ENCODE results near the gene ROPN1.

Gene ROPN1

GRCh38 chr3:123949641-123950040, 42.3 kb downstream of the ROPN1 start:
- H3K4me1 ChIP-seq (ENCODE audit: low read length): peaks cover 13% of the 10 kb centered on the region
- peaks cover 6% of the 10 kb centered on the region; the same call in 1 of the 2 replicates for H3K36me3 ChIP-seq (replicated peaks; ENCODE audit: insufficient read depth, low read length)
- H4K20me1 ChIP-seq (ENCODE audit: insufficient read depth, low read length): no peaks in the 10 kb centered on the region
- no peaks in the 10 kb centered on the region for H3K9me2 ChIP-seq (replicated peaks; ENCODE audit: insufficient read depth, low read length)
- H3K27me3 ChIP-seq (replicated peaks; ENCODE audit: insufficient read depth, low read length): no peaks in the 10 kb centered on the region
- H2AFZ ChIP-seq (ENCODE audit: low read length): no peak overlapping the region
- H3K9ac ChIP-seq (ENCODE audit: low read length): no peak overlapping the region
- no peak overlapping the region for H3K4me3 ChIP-seq (ENCODE audit: low read length)
- H3F3A ChIP-seq (ENCODE audit: insufficient read depth, low read length): no peaks in the 10 kb centered on the region
- no peak overlapping the region for H3K4me2 ChIP-seq (ENCODE audit: low read depth, low read length)
- no peak overlapping the region for H3K27ac ChIP-seq (ENCODE audit: low read length)
- TF ChIP-seq EZH2 (optimal IDR thresholded peaks at IDR 0.05; ENCODE audit: low read depth, low read length) (no peak), EZH2phosphoT487 (IDR thresholded peaks at IDR 0.05; ENCODE audit: low read length) (no peak), CTCF (IDR thresholded peaks at IDR 0.05; ENCODE audit: low read length) (no peak)
- no peaks in the 10 kb centered on the region; the same call in 1 of the 2 replicates for H3K79me2 ChIP-seq (ENCODE audit: low read length)
- DNase-seq: no peak
- H3K9me3 ChIP-seq (replicated peaks; ENCODE audit: insufficient read depth, low read length): no peaks in the 10 kb centered on the region

DNA sequence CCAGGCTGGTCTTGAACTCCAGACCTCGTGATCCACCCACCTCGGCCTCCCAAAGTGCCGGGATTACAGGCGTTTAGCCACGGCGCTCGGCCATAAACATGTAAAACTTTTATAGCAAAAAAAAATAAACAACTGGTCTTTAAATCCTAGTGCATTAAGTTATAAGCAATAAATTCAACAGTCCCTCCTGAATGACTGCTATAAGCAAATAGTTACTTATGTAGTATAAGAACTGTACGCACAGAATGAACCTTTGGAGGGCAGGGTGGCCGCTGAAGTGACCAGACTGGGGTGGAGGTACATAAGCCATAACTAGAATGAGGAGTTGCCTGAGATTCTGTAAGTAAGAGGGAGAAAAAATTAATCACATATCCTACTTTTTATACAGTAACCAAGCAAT, 43.5 kb downstream of the ROPN1 start:
- no peaks in the 10 kb centered on the region for H3F3A ChIP-seq (ENCODE audit: insufficient read depth, low read length)
- H3K9ac ChIP-seq (ENCODE audit: low read length): no peak overlapping the region
- no peaks in the 10 kb centered on the region for H3K9me2 ChIP-seq (replicated peaks; ENCODE audit: insufficient read depth, low read length)
- H3K4me1 ChIP-seq (ENCODE audit: low read length): peaks cover 5% of the 10 kb centered on the region
- H3K9me3 ChIP-seq (replicated peaks; ENCODE audit: insufficient read depth, low read length): no peaks in the 10 kb centered on the region
- H3K4me2 ChIP-seq (ENCODE audit: low read depth, low read length): no peak overlapping the region
- no peak overlapping the region for H3K4me3 ChIP-seq (ENCODE audit: low read length)
- TF ChIP-seq CTCF (IDR thresholded peaks at IDR 0.05; ENCODE audit: low read length): no peak
- no peak for TF ChIP-seq EZH2phosphoT487 (IDR thresholded peaks at IDR 0.05; ENCODE audit: low read length)
- no peak for TF ChIP-seq EZH2 (optimal IDR thresholded peaks at IDR 0.05; ENCODE audit: low read depth, low read length)
- no peak overlapping the region for H3K27ac ChIP-seq (ENCODE audit: low read length)
- no peak for DNase-seq
- H3K36me3 ChIP-seq (replicated peaks; ENCODE audit: insufficient read depth, low read length): peaks cover 6% of the 10 kb centered on the region; the same call in 1 of the 2 replicates
- H4K20me1 ChIP-seq (ENCODE audit: insufficient read depth, low read length): no peaks in the 10 kb centered on the region
- H3K79me2 ChIP-seq (ENCODE audit: low read length): no peaks in the 10 kb centered on the region; the same call in 1 of the 2 replicates
- H3K27me3 ChIP-seq (replicated peaks; ENCODE audit: insufficient read depth, low read length): no peaks in the 10 kb centered on the region
- no peak overlapping the region for H2AFZ ChIP-seq (ENCODE audit: low read length)

DNA sequence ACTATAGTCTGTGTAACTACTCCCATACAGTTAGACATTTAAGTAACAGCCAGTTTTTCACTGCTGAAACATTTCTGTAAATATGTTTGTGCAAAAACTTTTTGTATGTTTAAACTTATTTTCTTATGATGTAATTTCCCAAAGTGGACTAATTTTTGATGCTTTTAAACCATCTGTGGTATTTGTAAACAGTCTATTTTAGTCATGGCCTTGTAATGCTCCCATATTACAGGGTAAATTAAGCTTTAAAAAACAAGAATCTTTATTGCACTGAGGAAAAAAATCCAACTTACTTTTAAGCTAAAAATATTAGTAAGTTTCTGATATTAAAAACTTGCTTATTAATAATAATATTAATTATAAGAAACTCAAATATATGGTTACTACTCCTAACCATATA, 44.4 kb downstream of the ROPN1 start:
- no peak for DNase-seq
- TF ChIP-seq EZH2phosphoT487 (IDR thresholded peaks at IDR 0.05; ENCODE audit: low read length) (no peak), EZH2 (optimal IDR thresholded peaks at IDR 0.05; ENCODE audit: low read depth, low read length) (no peak), CTCF (IDR thresholded peaks at IDR 0.05; ENCODE audit: low read length) (no peak)
- Histone ChIP-seq H3K4me3 (ENCODE audit: low read length) (no peak overlapping the region), H3K79me2 (ENCODE audit: low read length) (no peaks in the 10 kb centered on the region), H3K27ac (ENCODE audit: low read length) (no peak overlapping the region), H4K20me1 (ENCODE audit: insufficient read depth, low read length) (no peaks in the 10 kb centered on the region), H2AFZ (ENCODE audit: low read length) (no peak overlapping the region), H3F3A (ENCODE audit: insufficient read depth, low read length) (no peaks in the 10 kb centered on the region), H3K9ac (ENCODE audit: low read length) (no peak overlapping the region), H3K36me3 (replicated peaks; ENCODE audit: insufficient read depth, low read length) (peaks cover 6% of the 10 kb centered on the region; the same call in 1 of the 2 replicates), H3K9me2 (replicated peaks; ENCODE audit: insufficient read depth, low read length) (no peaks in the 10 kb centered on the region), H3K27me3 (replicated peaks; ENCODE audit: insufficient read depth, low read length) (no peaks in the 10 kb centered on the region), H3K4me1 (ENCODE audit: low read length) (no peaks in the 10 kb centered on the region), H3K4me2 (ENCODE audit: low read depth, low read length) (no peak overlapping the region), H3K9me3 (replicated peaks; ENCODE audit: insufficient read depth, low read length) (no peaks in the 10 kb centered on the region)
